Endodermal cell (in vitro differentiated cells): ENCODE data around the gene SLAIN1. TPM values are rescaled to one million over a fixed set of nuclear protein-coding genes. Genes with fewer than 3 reads are reported as not detected.

ENCODE experiments used
- DNase-seq: peaks from one replicate; pipeline ENCODE4 v3.0.0-alpha.2; 2017
- H3K27ac ChIP-seq: 2 replicates; pipeline ENCODE4 v1.5.1; 2013; ENCODE audit warnings: mild to moderate bottlenecking, low read depth, low read length, moderate library complexity
- H3K27me3 ChIP-seq: 2 replicates; pipeline ENCODE4 v1.6.1; 2013; ENCODE audit warnings: mild to moderate bottlenecking, low read length, moderate library complexity; ENCODE audit not compliant: insufficient read depth, control insufficient read depth, poor library complexity, severe bottlenecking
- H3K36me3 ChIP-seq: 2 replicates; pipeline ENCODE4 v1.7.0; 2013; ENCODE audit warnings: mild to moderate bottlenecking, low read length, moderate library complexity; ENCODE audit not compliant: control insufficient read depth, insufficient read depth
- H3K4me1 ChIP-seq: one replicate; pipeline ENCODE4 v1.7.0; 2013; ENCODE audit warnings: low read length; ENCODE audit not compliant: control insufficient read depth, insufficient read depth
- H3K4me3 ChIP-seq: 2 replicates; pipeline ENCODE4 v1.5.1; 2013; ENCODE audit warnings: mild to moderate bottlenecking, low read length, moderate library complexity
- H3K9ac ChIP-seq: 2 replicates; pipeline ENCODE4 v1.6.1; 2013; ENCODE audit warnings: mild to moderate bottlenecking, low read length, moderate library complexity; ENCODE audit not compliant: poor library complexity, severe bottlenecking; ENCODE audit errors: extremely low read depth
- H3K9me3 ChIP-seq: 2 replicates; pipeline ENCODE4 v1.6.1; 2013; ENCODE audit warnings: mild to moderate bottlenecking, low read length, moderate library complexity; ENCODE audit not compliant: control insufficient read depth
- H3K27ac Mint-ChIP-seq: 2 replicates; pipeline ENCODE4 v1.8.0; 2020; ENCODE audit warnings: mixed read lengths
- H3K27me3 Mint-ChIP-seq: 2 replicates; pipeline ENCODE4 v1.8.0; 2021; ENCODE audit warnings: mild to moderate bottlenecking, mixed read lengths; ENCODE audit not compliant: insufficient read depth
- H3K36me3 Mint-ChIP-seq: 2 replicates; pipeline ENCODE4 v1.8.0; 2020; ENCODE audit warnings: low read depth, mixed read lengths
- H3K4me1 Mint-ChIP-seq: 2 replicates; pipeline ENCODE4 v1.8.0; 2020; ENCODE audit warnings: mixed read lengths
- H3K4me3 Mint-ChIP-seq: 2 replicates; pipeline ENCODE4 v1.8.0; 2020; ENCODE audit warnings: mild to moderate bottlenecking, moderate library complexity, mixed read lengths
- H3K9me3 Mint-ChIP-seq: 2 replicates; pipeline ENCODE4 v1.8.0; 2020; ENCODE audit warnings: mild to moderate bottlenecking, mixed read lengths
- CTCF ChIP-seq: fragments of 200-600 bp; sonication (generic); conservative IDR thresholded peaks from 2 replicates; pipeline ENCODE4 v1.5.0; 2021; ENCODE audit warnings: antibody characterized with exemption, mild to moderate bottlenecking
- WGBS, 2 experiments: methylation state at CpG; one replicate each; pipeline versions ENCODE4 v1.1.5 to v1.1.7; 2013; ENCODE audit warnings: missing lambda C conversion rate in 2 of 2, mixed read lengths in 1 of 2; ENCODE audit not compliant: insufficient coverage in 1 of 2, insufficient read length in 1 of 2; 5-methylcytosine and 5-hydroxymethylcytosine counted together
- microRNA-seq: library from miRNA; unstranded; fragments of <30 nt; microRNA quantifications from one replicate; pipeline ENCODE4 v1.2.0, GENCODE V29; 2020; ENCODE audit warnings: borderline microRNAs expressed
- total RNA-seq, 2 donors: library from RNA; stranded (reverse); fragmentation: NEBNext Ultra II Directional in 1 of 2; extraction: Animal tissue kit (Norgen Biotek cat#: 25700) in 1 of 2; gene quantifications; 2 replicates in 1 of 2; 3 replicates in 1 of 2; pipeline ENCODE4 v1.2.1, GENCODE V29; 2021

SLAIN1 gene
- total RNA-seq, 2 donors from 2014 or later = 24.0 to 25.7 TPM

- Mint-ChIP-seq H3K27ac (no peak overlapping the region), H3K27me3 (peaks cover 33% of the 10 kb centered on the region), H3K9me3 (no peaks in the 10 kb centered on the region), H3K4me1 (peaks cover 6% of the 10 kb centered on the region), H3K36me3 (no peaks in the 10 kb centered on the region), H3K4me3 (no peak overlapping the region)
- WGBS, 2 experiments = 90% methylated on average over 2 of the region's 2 CpGs; no CpG with 5 or more reads in 1 of the 2 experiments
- no peaks in the 10 kb centered on the region for H3K36me3 ChIP-seq
- no peaks in the 10 kb centered on the region for H3K9me3 ChIP-seq
- H3K27me3 ChIP-seq = peaks cover 49% of the 10 kb centered on the region
- DNase-seq = no peak
- no peak overlapping the region for H3K27ac ChIP-seq
- no peak overlapping the region for H3K4me3 ChIP-seq
- TF ChIP-seq CTCF = no peak
- H3K9ac ChIP-seq = no peak overlapping the region
- H3K4me1 ChIP-seq = no peaks in the 10 kb centered on the region
These were observed 113.9 kb downstream of the SLAIN1 start for GRCh38 chr13:77811381-77811780.

- H3K36me3 ChIP-seq = no peaks in the 10 kb centered on the region
- no peak overlapping the region for H3K4me3 ChIP-seq
- no peak for DNase-seq
- Mint-ChIP-seq H3K36me3 (no peaks in the 10 kb centered on the region), H3K4me3 (no peak overlapping the region), H3K9me3 (no peaks in the 10 kb centered on the region), H3K27ac (no peak overlapping the region), H3K27me3 (peaks cover 39% of the 10 kb centered on the region), H3K4me1 (peaks cover 6% of the 10 kb centered on the region)
- H3K9ac ChIP-seq = no peak overlapping the region
- no peaks in the 10 kb centered on the region for H3K4me1 ChIP-seq
- peaks cover 55% of the 10 kb centered on the region for H3K27me3 ChIP-seq
- H3K27ac ChIP-seq = no peak overlapping the region
- no peak for TF ChIP-seq CTCF
- no peaks in the 10 kb centered on the region for H3K9me3 ChIP-seq
These were observed 114.5 kb downstream of the SLAIN1 start for GRCh38 chr13:77811981-77812380.

Small RNA genes lying within 50 kb of the gene (microRNA-seq; reads per million reads assigned to microRNA genes)
- gene MIR3665 = not detected

Other genes with a start within 250 kb of the SLAIN1 start
- under 1 TPM in 1 of 2 donors, not detected in 1; 0.18 TPM for gene SCEL, start 162.0 kb upstream of the SLAIN1 start, total RNA-seq
- gene EDNRB, start 221.1 kb downstream of the SLAIN1 start, total RNA-seq = 1 to 10 TPM; 4.4 to 5.9 TPM